ENCODE measurements around the gene PNPLA1.

DNA sequence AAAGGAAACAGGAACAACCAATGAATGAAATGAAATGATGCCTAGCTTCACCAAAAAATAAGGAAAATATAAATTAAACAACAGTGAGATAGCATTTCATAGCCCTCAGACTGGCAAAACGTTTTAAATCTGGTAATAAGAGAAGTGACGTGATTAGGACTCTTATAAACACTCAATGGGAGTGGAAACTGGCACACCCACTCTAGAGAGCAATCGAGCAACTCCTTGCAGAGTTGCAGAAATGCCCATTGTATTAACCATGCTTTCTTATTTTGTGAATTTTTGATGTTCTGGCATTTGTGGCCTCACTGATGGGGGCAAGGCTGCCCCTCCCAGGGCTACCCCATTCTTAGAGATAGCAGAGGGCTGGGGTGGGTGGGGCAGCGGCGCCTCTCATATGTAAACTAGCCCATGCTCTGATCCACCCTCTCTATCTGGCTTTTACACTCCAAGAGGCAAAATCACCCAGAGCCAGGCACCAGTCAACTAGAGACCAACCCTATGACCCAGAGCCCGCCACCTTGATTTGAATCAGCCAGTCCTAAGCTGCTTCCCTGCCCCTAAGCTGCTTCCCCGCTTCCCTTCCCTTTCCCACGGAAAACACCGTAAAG, 6.4 kb upstream of the PNPLA1 start:
- TF ChIP-seq GATA2 (IDR thresholded peaks at IDR 0.05; ENCODE audit: low read depth, low read length) (no peak), GATA3 (IDR thresholded peaks at IDR 0.05; ENCODE audit: low read depth, low read length) (no peak)

Data from SH-SY5Y (cell line).